Measurements from ENCODE around the gene NKPD1. TPM values are rescaled to one million over a fixed set of nuclear protein-coding genes. Genes with fewer than 3 reads are reported as not detected.
A peak's percentile ranks its signal among the peaks of the same experiment; 100 is the strongest.

Gene NKPD1
- total RNA-seq, 3 donors from 2014 or later = 0.16 to 1.3 (median 1.0) TPM

DNA sequence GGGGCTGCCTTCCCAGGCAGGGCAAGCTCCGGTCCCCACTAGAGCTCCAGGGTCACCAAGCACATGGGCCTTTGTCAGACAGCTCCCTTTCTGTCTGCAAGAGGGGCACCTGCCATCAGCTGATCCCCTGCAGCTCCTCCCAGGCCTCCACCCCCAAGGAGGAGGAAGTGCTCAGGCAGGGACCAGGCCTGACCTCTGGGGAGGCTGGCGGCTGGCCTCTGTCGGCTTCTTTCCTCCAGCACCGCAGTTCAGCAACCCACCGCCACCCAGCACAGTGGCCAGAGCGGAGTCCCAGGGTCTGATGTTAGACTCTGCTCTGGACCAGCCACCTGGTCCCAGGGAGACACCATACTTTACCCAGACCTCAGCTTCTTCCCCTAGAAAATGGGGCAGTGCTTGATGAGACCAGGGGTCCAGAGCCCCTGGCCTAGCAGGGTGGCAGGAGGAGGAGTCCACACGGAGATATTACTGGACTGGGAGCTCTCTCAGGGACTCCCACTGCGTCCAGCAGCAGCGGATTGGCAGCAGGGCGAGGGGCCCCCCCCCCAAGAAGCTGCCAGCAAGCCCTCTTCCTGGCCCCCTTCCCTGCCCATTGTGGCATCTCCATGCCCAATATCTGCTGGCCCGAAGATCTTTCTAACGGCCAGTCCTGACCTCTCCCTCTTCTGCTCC, 24.1 kb downstream of the NKPD1 start:
- TF ChIP-seq, protein P1, sequence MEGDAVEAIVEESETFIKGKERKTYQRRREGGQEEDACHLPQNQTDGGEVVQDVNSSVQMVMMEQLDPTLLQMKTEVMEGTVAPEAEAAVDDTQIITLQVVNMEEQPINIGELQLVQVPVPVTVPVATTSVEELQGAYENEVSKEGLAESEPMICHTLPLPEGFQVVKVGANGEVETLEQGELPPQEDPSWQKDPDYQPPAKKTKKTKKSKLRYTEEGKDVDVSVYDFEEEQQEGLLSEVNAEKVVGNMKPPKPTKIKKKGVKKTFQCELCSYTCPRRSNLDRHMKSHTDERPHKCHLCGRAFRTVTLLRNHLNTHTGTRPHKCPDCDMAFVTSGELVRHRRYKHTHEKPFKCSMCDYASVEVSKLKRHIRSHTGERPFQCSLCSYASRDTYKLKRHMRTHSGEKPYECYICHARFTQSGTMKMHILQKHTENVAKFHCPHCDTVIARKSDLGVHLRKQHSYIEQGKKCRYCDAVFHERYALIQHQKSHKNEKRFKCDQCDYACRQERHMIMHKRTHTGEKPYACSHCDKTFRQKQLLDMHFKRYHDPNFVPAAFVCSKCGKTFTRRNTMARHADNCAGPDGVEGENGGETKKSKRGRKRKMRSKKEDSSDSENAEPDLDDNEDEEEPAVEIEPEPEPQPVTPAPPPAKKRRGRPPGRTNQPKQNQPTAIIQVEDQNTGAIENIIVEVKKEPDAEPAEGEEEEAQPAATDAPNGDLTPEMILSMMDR (IDR thresholded peaks at IDR 0.05) = no peak
- Histone ChIP-seq H3K4me1 (no peaks in the 10 kb centered on the region), H3K9me3 (no peaks in the 10 kb centered on the region), H3K27ac (peak overlapping the region in 1 of 2 donors; percentile 32), H3K27me3 (no peaks in the 10 kb centered on the region), H3K36me3 (no peaks in the 10 kb centered on the region), H3K4me3 (no peak overlapping the region)
- intact Hi-C loops (cut with DNase I; ENCODE audit: low total_unique reads) = no loop called here
- DNase-seq (ENCODE audit: low spot score in 2 of 2) = no peak

DNA sequence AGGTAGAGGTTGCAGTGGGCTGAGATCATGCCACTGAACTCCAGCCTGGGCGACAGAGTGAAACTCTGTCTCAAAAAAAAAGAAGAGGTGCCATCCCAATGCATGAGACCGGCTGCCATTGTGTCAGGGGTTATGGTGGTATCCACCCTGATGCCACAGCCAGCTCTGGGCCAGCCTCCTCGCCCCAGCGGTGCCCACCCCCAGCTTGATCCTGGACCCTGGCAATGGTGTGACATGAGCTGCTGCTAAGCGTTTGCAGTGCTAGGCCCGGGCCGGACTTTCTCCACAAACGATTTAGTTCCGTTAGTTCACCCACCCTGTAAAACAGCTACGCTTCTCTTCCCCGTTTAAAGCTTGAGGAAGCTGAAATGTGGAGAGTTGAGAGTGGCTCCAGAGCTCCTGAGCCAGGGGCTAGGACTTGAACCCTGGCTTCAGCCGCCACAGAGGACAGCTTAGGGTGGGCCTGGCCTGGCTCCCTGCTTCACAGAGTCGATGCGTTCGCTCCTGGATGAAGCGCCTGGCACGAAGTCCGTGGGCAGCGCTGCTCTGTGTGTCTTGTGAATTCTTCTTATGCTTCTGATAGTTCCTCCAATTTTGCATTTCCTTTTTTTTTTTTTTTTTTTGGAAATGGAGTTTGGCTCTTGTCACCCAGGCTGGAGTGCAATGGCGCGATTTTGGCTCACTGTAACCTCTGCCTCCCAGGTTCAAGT, 25.5 kb downstream of the NKPD1 start:
- TF ChIP-seq, protein P1 (IDR thresholded peaks at IDR 0.05) = no peak
- TF ChIP-seq POLR2AphosphoS5 (IDR thresholded peaks at IDR 0.05) = no peak
- TF ChIP-seq POLR2A (IDR thresholded peaks at IDR 0.05) = no peak
- intact Hi-C loops (cut with DNase I; ENCODE audit: low total_unique reads) = no loop called here
- Histone ChIP-seq H3K4me3 (no peak overlapping the region), H3K9me3 (no peaks in the 10 kb centered on the region), H3K36me3 (no peaks in the 10 kb centered on the region), H3K4me1 (no peaks in the 10 kb centered on the region), H3K27ac (no peak overlapping the region), H3K27me3 (no peaks in the 10 kb centered on the region)
- DNase-seq (ENCODE audit: low spot score in 2 of 2) = no peak

DNA sequence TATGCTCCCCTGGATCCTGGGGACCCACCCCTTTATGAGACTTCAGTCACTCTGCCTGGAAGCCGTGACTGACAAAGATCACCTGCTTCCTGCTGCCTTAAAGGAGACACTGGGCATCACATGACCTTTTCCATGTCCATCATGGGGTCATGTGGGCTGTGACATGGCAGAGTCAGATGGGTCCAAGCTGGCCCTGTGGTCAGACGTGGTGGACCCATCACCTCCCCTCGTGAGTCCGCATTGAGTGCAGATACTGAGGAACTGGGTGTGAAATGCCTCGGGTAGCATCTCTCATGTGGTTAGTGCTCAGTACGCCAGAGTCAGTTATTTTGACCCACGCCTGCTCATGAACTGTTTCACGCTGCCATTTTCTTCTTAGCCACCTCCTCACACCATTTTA, 27.1 kb downstream of the NKPD1 start:
- Histone ChIP-seq H3K9me3 (no peaks in the 10 kb centered on the region), H3K27me3 (no peaks in the 10 kb centered on the region), H3K36me3 (no peaks in the 10 kb centered on the region), H3K4me3 (no peak overlapping the region), H3K4me1 (no peaks in the 10 kb centered on the region), H3K27ac (no peak overlapping the region)
- no peak for TF ChIP-seq POLR2A (IDR thresholded peaks at IDR 0.05)
- TF ChIP-seq POLR2AphosphoS5 (IDR thresholded peaks at IDR 0.05) = no peak
- TF ChIP-seq, protein P1 (IDR thresholded peaks at IDR 0.05) = no peak
- intact Hi-C loops (cut with DNase I; ENCODE audit: low total_unique reads) = no loop called here
- no peak for DNase-seq (ENCODE audit: low spot score in 2 of 2)

DNA sequence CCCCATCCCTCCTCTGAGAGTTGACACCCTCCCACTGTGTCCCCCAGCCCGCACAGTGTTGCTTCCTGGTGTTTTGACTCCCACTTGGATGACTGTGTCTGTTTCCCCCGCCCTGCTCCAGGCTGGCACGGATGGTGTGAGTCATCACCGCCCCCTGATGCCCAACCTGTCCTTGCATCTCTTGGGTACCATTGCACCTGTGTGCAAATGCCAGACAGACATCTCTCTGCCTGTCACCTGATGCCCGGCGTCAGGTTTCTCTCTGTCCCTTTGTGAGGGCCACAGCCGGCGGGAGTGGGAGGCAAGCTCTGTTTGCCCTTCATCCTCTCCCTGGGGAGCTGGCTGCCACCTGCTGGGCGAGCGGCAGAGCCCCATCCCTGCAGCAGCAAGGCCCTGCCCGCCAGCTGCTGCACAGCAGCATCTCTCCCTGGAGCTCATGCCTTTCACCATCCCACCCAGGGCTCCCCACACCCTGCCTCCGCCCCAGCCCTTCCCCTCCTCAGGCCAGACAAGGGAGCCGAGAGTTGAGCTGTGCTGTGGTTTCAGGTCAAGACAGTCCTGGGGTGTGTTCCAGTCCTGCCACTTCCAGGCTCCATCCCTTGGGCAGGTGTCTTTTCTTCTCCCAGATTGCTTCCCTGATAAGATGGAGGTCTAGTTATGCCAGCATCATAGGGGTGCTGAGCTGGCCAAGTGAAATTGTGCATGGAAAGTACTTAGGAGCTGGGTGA, 29.7 kb downstream of the NKPD1 start:
- Histone ChIP-seq H3K9me3 (no peaks in the 10 kb centered on the region), H3K27me3 (no peaks in the 10 kb centered on the region), H3K27ac (no peak overlapping the region), H3K36me3 (no peaks in the 10 kb centered on the region), H3K4me1 (no peaks in the 10 kb centered on the region), H3K4me3 (no peak overlapping the region)
- no peak for DNase-seq (ENCODE audit: low spot score in 2 of 2)
- TF ChIP-seq, protein P1 (IDR thresholded peaks at IDR 0.05) = peak in 1 of 3 donors; percentile 7
- no peak for TF ChIP-seq POLR2A (IDR thresholded peaks at IDR 0.05)
- intact Hi-C loops (cut with DNase I; ENCODE audit: low total_unique reads) = no loop called here

DNA sequence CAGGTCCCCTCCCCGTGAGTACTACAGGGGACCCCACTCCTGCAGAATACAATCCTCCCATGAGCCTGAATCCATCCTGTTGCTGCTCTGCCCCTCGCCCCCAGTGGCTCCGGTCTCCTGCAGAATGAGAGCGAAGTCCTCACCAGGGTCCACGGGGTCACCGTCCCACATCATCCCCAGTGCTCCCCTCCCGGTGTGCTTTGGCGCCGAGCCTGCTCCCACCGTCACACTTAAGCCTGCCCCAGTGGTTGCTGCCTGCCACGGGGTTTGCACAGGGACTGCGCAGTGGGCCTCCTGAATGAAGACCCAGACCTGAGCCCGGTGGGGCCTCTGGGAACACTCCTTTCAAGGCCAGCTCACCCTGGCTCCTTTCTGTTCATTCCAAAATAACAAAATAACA, 30.5 kb downstream of the NKPD1 start:
- no peaks in the 10 kb centered on the region for H3K9me3 ChIP-seq
- H3K27ac ChIP-seq = no peak overlapping the region
- TF ChIP-seq POLR2A (IDR thresholded peaks at IDR 0.05) (no peak), POLR2AphosphoS5 (IDR thresholded peaks at IDR 0.05) (no peak)
- TF ChIP-seq, protein P1 (IDR thresholded peaks at IDR 0.05) = no peak
- intact Hi-C loops (cut with DNase I; ENCODE audit: low total_unique reads) = no loop called here
- DNase-seq (ENCODE audit: low spot score in 2 of 2) = no peak
- H3K27me3 ChIP-seq = no peaks in the 10 kb centered on the region
- no peaks in the 10 kb centered on the region for H3K36me3 ChIP-seq
- no peak overlapping the region for H3K4me3 ChIP-seq
- no peaks in the 10 kb centered on the region for H3K4me1 ChIP-seq

All from breast epithelium (tissue), 4 donors.